Nephron (organoid): Measurements from ENCODE around the gene CTCF.

Experiments
- H3K27ac Mint-ChIP-seq, 3 experiments: 2 replicates each; pipeline ENCODE4 v1.8.0; 2020; ENCODE audit warnings: mixed read lengths in 3 of 3, mild to moderate bottlenecking in 2 of 3, moderate library complexity in 1 of 3
- H3K27me3 Mint-ChIP-seq: 2 replicates; pipeline ENCODE4 v1.8.0; 2021; ENCODE audit warnings: low read depth, mild to moderate bottlenecking, moderate library complexity, mixed read lengths
- H3K36me3 Mint-ChIP-seq: 2 replicates; pipeline ENCODE4 v1.8.0; 2020; ENCODE audit warnings: low read depth, mixed read lengths
- H3K4me1 Mint-ChIP-seq: 2 replicates; pipeline ENCODE4 v1.8.0; 2020; ENCODE audit warnings: mixed read lengths
- H3K4me3 Mint-ChIP-seq, 3 experiments: 2 replicates each; pipeline ENCODE4 v1.8.0; 2020; ENCODE audit warnings: mild to moderate bottlenecking in 3 of 3, mixed read lengths in 3 of 3, moderate library complexity in 2 of 3
- H3K9me3 Mint-ChIP-seq: 2 replicates; pipeline ENCODE4 v1.8.0; 2020; ENCODE audit warnings: mixed read lengths
- CTCF ChIP-seq, 3 experiments: fragments of 200-600 bp; sonication (generic); IDR thresholded peaks; one replicate each; pipeline ENCODE4 v1.5.0; 2021; ENCODE audit warnings: antibody characterized with exemption in 3 of 3; ENCODE audit not compliant: unreplicated experiment in 3 of 3

CTCF gene

DNA sequence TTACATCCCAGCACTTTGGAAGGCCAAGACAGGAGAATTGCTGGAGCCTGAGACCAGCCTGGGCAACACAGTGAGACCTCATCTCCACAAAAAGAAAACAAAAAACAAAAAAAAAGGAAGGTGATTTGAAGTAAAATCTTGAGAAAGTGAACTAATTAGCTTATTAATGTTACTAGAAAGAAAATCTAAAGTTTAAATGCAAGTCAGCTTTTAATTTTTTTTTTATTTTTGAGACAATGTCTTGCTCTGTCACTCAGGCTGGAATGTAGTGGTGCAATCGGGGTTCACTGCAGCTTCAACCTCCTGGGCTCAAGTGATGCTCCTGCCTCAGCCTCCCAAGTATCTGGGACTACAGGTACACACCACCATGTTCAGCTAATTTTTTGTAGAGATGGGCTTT, 3.5 kb upstream of the CTCF start:
- Mint-ChIP-seq H3K27ac (no peak overlapping the region), H3K4me1 (peaks cover 10% of the 10 kb centered on the region)
- TF ChIP-seq CTCF (IDR thresholded peaks at IDR 0.05; ENCODE audit: unreplicated experiment in 3 of 3): no peak

GRCh38 chr16:67560827-67561342, 1.4 kb upstream of the CTCF start:
- Mint-ChIP-seq H3K4me3 (peak overlapping the region; percentile 88 to 91 (median 90)), H3K27me3 (no peaks in the 10 kb centered on the region), H3K9me3 (no peaks in the 10 kb centered on the region), H3K36me3 (no peaks in the 10 kb centered on the region), H3K4me1 (peaks cover 21% of the 10 kb centered on the region), H3K27ac (peak overlapping the region; percentile 80 to 95 (median 95))
- TF ChIP-seq CTCF (IDR thresholded peaks at IDR 0.05; ENCODE audit: unreplicated experiment in 3 of 3): no peak

More for the DNA sequence above, 3.5 kb upstream of the CTCF start:
- no peak overlapping the region for H3K4me3 Mint-ChIP-seq
- H3K36me3 Mint-ChIP-seq: no peaks in the 10 kb centered on the region
- H3K9me3 Mint-ChIP-seq: no peaks in the 10 kb centered on the region
- no peaks in the 10 kb centered on the region for H3K27me3 Mint-ChIP-seq

GRCh38 chr16:67561501-67561823, 864 bp upstream of the CTCF start:
- peaks cover 21% of the 10 kb centered on the region for H3K4me1 Mint-ChIP-seq
- H3K9me3 Mint-ChIP-seq: no peaks in the 10 kb centered on the region
- peak overlapping the region; percentile 88 to 91 (median 90) for H3K4me3 Mint-ChIP-seq

DNA sequence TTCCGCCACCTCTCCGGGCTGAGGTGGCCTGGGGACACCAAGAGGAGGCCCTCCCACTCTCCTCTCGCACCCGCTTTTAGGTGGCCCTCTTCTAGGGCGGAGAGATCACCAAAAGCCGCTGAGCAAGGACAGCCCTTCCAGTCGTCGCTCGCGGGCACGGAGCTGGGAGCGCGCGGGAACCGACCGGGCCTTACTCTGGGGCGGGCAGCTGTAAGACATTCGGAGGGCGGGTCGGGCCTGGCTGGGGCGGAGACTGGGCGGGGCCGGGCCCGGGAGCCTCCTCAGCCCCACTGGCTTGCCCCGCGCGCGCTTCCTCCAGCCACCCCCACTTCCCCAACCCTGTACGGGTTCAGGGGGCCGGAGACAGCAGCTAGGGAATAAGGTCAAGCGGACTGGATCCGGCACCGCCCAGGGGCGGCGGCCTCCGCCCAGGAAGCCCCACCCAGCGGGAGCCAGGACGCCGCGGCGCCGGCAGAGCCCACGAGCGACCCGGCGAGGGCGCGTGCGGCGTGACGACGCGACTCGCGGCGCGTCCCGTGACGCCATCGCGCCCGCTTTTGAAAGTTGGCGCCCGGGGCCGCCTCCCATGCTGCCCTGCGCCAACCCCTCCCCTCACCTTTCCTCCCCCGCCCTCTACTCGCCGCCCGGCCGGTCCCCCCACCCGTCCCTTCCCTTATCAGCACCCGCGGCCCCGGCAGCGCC, 351 bp upstream of the CTCF start:
- no peaks in the 10 kb centered on the region for H3K36me3 Mint-ChIP-seq
- no peaks in the 10 kb centered on the region for H3K9me3 Mint-ChIP-seq
- TF ChIP-seq CTCF (IDR thresholded peaks at IDR 0.05; ENCODE audit: unreplicated experiment in 3 of 3): no peak
- peak overlapping the region; percentile 80 to 98 (median 95) for H3K27ac Mint-ChIP-seq
- H3K4me1 Mint-ChIP-seq: peaks cover 23% of the 10 kb centered on the region
- peak overlapping the region; percentile 88 to 91 (median 90) for H3K4me3 Mint-ChIP-seq
- no peaks in the 10 kb centered on the region for H3K27me3 Mint-ChIP-seq

More at GRCh38 chr16:67561501-67561823, 864 bp upstream of the CTCF start:
- no peaks in the 10 kb centered on the region for H3K36me3 Mint-ChIP-seq
- no peaks in the 10 kb centered on the region for H3K27me3 Mint-ChIP-seq
- H3K27ac Mint-ChIP-seq: peak overlapping the region; percentile 80 to 95 (median 95)
- TF ChIP-seq CTCF (IDR thresholded peaks at IDR 0.05; ENCODE audit: unreplicated experiment in 3 of 3): no peak

DNA sequence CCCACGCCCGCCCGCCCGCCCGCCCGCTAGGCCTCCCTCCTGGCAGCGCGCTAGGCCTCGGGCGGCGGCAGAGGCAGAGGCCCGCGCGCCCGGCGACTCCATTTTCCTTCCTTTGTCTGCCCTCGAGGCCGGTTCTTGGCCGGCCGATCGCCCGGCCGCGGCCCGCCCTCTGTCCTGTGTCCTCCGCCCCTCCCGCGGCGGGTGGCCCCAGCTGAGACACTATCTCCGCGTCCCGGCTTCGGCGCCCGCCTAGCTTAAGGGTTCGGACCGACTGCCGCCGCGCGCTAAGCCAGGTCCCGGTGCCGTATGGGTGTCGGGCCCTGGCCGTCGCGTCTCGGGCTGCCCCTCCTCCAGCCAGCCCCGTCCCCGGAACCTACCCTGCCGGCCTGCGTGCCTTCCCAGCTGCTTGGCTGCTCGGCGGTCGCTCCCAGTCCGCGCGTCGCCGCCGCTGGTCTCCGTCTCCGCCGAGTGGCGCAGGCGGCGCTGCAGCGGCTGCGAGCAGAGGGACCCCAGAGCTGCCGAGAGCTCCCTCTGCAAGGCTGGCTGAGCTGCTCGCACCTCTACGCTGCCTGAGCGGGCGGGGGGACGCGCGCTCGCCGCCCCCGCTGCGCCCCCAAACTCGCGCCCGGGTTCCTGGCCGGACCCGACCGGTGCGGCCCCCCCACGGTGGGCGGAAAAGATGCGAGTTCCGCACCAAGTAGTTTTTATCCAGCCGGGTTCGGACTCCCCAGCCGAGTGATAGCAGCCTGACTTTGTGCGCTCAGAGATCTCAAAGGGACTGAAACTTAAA, 787 bp downstream of the CTCF start:
- H3K4me1 Mint-ChIP-seq: peaks cover 26% of the 10 kb centered on the region
- no peaks in the 10 kb centered on the region for H3K9me3 Mint-ChIP-seq
- TF ChIP-seq CTCF (IDR thresholded peaks at IDR 0.05; ENCODE audit: unreplicated experiment in 3 of 3): no peak
- peak overlapping the region; percentile 95 to 98 (median 96) for H3K27ac Mint-ChIP-seq
- peaks cover 3% of the 10 kb centered on the region for H3K36me3 Mint-ChIP-seq
- peak overlapping the region; percentile 86 to 98 (median 92) for H3K4me3 Mint-ChIP-seq
- H3K27me3 Mint-ChIP-seq: no peaks in the 10 kb centered on the region
